Activated CD4-positive, alpha-beta T cell treated with anti-CD3 and anti-CD28 coated beads, Interleukin-2, amount 50 U/mL, for 4 hours (primary cell): ENCODE measurements around the gene RC3H2.

Experiments
- DNase-seq, 2 experiments: peaks; one replicate each; pipeline ENCODE4 v3.0.0-alpha.2; 2020

RC3H2 gene

DNA sequence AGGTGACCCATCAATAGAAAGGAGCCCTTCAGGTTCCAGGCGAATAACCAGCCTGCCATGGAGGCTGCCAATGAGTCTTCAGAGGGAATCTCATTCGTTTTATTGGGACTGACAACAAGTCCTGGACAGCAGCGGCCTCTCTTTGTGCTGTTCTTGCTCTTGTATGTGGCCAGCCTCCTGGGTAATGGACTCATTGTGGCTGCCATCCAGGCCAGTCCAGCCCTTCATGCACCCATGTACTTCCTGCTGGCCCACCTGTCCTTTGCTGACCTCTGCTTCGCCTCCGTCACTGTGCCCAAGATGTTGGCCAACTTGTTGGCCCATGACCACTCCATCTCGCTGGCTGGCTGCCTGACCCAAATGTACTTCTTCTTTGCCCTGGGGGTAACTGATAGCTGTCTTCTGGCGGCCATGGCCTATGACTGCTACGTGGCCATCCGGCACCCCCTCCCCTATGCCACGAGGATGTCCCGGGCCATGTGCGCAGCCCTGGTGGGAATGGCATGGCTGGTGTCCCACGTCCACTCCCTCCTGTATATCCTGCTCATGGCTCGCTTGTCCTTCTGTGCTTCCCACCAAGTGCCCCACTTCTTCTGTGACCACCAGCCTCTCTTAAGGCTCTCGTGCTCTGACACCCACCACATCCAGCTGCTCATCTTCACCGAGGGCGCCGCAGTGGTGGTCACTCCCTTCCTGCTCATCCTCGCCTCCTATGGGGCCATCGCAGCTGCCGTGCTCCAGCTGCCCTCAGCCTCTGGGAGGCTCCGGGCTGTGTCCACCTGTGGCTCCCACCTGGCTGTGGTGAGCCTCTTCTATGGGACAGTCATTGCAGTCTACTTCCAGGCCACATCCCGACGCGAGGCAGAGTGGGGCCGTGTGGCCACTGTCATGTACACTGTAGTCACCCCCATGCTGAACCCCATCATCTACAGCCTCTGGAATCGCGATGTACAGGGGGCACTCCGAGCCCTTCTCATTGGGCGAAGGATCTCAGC lies 104.8 kb downstream of the RC3H2 start, which contains the start of gene OR1K1:
TSS of gene OR1K1 (plus strand) at position 58 of the 995 bp plus-strand sequence. CDS start at position 58, 0 bp downstream.
- DNase-seq: no peak

DNA sequence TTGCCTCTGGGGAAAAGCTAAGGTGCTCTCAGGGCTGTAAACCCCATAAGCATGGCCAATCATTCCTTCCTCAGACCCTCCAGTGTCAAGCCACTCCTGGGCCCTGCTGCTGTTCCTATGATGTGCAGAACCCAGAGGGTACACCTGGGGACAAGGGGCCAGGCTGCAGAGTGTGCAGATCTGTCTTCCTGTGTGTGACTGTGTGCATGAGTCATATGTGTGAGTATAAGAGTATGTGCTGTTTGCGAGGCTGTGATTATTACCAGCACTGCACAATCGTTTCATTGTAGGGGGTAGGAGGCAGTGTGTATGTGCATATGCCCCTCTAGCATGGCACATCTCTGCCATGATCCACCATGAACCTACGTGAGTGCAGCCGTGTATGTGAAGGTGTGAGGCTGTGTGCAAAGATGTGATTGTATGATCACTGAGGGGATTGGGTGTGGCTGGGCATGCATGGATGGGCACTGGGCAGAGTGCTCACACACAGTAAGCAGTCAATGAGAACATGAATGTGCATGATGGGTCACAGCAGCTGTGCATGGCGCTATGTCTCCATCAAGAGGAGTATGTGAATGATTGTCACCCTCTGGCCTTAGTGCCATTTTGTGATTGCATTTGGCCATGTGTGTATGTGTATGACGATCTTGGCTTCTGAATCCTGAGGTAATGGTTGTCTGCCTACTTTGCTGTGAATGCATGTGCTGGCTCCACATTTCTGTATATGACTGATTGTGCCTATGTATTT lies 107.7 kb downstream of the RC3H2 start:
- no peak for DNase-seq
